Osteocyte (in vitro differentiated cells): ENCODE measurements around the gene ADGRL2. TPM values are rescaled to one million over a fixed set of nuclear protein-coding genes. Genes with fewer than 3 reads are reported as not detected.

ENCODE experiments used
- DNase-seq: peaks from one replicate; pipeline ENCODE4 v3.0.0; 2021; ENCODE audit warnings: mixed read lengths; ENCODE audit not compliant: unreplicated experiment; ENCODE audit errors: extremely low spot score
- H3K27ac Mint-ChIP-seq: one replicate; pipeline ENCODE4 v1.8.0; 2021; ENCODE audit warnings: mild to moderate bottlenecking, mixed read lengths; ENCODE audit not compliant: unreplicated experiment
- H3K27me3 Mint-ChIP-seq: one replicate; pipeline ENCODE4 v1.8.0; 2021; ENCODE audit warnings: mixed read lengths; ENCODE audit not compliant: unreplicated experiment
- H3K36me3 Mint-ChIP-seq: one replicate; pipeline ENCODE4 v1.8.0; 2021; ENCODE audit warnings: mixed read lengths; ENCODE audit not compliant: unreplicated experiment
- H3K4me1 Mint-ChIP-seq: one replicate; pipeline ENCODE4 v1.8.0; 2021; ENCODE audit warnings: mixed read lengths; ENCODE audit not compliant: unreplicated experiment
- H3K4me3 Mint-ChIP-seq: one replicate; pipeline ENCODE4 v1.8.0; 2021; ENCODE audit warnings: mild to moderate bottlenecking, moderate library complexity, mixed read lengths; ENCODE audit not compliant: unreplicated experiment
- H3K9me3 Mint-ChIP-seq: one replicate; pipeline ENCODE4 v1.8.0; 2021; ENCODE audit warnings: mixed read lengths; ENCODE audit not compliant: unreplicated experiment
- CTCF ChIP-seq: fragments of 200-600 bp; sonication (generic); IDR thresholded peaks from 2 replicates; pipeline ENCODE4 v1.5.0; 2021; ENCODE audit warnings: antibody characterized with exemption, mild to moderate bottlenecking, moderate library complexity
- total RNA-seq: library from RNA; stranded (reverse); gene quantifications from 2 replicates; pipeline ENCODE4 v1.2.1, GENCODE V29; 2021

ADGRL2 gene
- total RNA-seq, 1 donor from 2014 or later: 76.3 TPM

- Mint-ChIP-seq H3K27me3 (no peaks in the 10 kb centered on the region), H3K36me3 (peaks cover 21% of the 10 kb centered on the region), H3K4me3 (no peak overlapping the region), H3K27ac (no peak overlapping the region), H3K9me3 (no peaks in the 10 kb centered on the region), H3K4me1 (no peaks in the 10 kb centered on the region)
- no peak for DNase-seq
- TF ChIP-seq CTCF: no peak
Observed at GRCh38 chr1:81846630-81847029, 45.9 kb downstream of the ADGRL2 start.

GRCh38 chr1:81847063-81847462 lies 46.3 kb downstream of the ADGRL2 start:
- no peak for DNase-seq
- Mint-ChIP-seq H3K36me3 (peaks cover 17% of the 10 kb centered on the region), H3K27ac (no peak overlapping the region), H3K9me3 (no peaks in the 10 kb centered on the region), H3K27me3 (no peaks in the 10 kb centered on the region), H3K4me1 (no peaks in the 10 kb centered on the region), H3K4me3 (no peak overlapping the region)
- no peak for TF ChIP-seq CTCF

- H3K27me3 Mint-ChIP-seq: no peaks in the 10 kb centered on the region
- no peak overlapping the region for H3K4me3 Mint-ChIP-seq
- peaks cover 3% of the 10 kb centered on the region for H3K4me1 Mint-ChIP-seq
- no peak for DNase-seq
- no peak for TF ChIP-seq CTCF
- no peak overlapping the region for H3K27ac Mint-ChIP-seq
- no peaks in the 10 kb centered on the region for H3K9me3 Mint-ChIP-seq
- H3K36me3 Mint-ChIP-seq: peaks cover 12% of the 10 kb centered on the region
Observed at GRCh38 chr1:81848880-81849682, 48.3 kb downstream of the ADGRL2 start.

- Mint-ChIP-seq H3K4me1 (peaks cover 3% of the 10 kb centered on the region), H3K36me3 (peaks cover 12% of the 10 kb centered on the region), H3K27me3 (no peaks in the 10 kb centered on the region), H3K9me3 (no peaks in the 10 kb centered on the region), H3K4me3 (no peak overlapping the region), H3K27ac (no peak overlapping the region)
- no peak for TF ChIP-seq CTCF
- DNase-seq: no peak
Observed at GRCh38 chr1:81850031-81850430, 49.3 kb downstream of the ADGRL2 start.

- Mint-ChIP-seq H3K4me3 (no peak overlapping the region), H3K27me3 (no peaks in the 10 kb centered on the region), H3K36me3 (peaks cover 10% of the 10 kb centered on the region), H3K9me3 (no peaks in the 10 kb centered on the region), H3K4me1 (peaks cover 3% of the 10 kb centered on the region), H3K27ac (no peak overlapping the region)
- TF ChIP-seq CTCF: no peak
- no peak for DNase-seq
Observed at GRCh38 chr1:81850495-81850894, 49.8 kb downstream of the ADGRL2 start.
